ENCODE results near the gene CRYGN.

DNA sequence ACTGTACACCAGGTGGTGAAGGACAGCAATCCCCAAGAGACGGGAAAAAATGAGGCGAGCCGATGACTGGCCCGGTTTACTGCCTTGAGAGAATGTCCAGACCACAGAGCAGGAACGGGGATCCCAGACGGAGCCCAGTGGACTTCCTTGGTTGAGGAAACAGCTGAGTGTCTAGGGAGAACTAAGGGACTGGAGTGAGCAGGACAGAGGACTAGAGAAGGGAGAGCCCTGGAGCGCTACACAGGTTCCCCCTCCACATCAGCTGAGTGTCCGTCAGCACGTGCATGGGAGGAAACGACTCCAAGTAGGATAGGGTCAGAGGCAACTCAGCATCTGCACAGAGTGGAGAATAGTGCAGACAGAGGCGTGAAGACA, 23.0 kb downstream of the CRYGN start:
- TF ChIP-seq, protein P1, sequence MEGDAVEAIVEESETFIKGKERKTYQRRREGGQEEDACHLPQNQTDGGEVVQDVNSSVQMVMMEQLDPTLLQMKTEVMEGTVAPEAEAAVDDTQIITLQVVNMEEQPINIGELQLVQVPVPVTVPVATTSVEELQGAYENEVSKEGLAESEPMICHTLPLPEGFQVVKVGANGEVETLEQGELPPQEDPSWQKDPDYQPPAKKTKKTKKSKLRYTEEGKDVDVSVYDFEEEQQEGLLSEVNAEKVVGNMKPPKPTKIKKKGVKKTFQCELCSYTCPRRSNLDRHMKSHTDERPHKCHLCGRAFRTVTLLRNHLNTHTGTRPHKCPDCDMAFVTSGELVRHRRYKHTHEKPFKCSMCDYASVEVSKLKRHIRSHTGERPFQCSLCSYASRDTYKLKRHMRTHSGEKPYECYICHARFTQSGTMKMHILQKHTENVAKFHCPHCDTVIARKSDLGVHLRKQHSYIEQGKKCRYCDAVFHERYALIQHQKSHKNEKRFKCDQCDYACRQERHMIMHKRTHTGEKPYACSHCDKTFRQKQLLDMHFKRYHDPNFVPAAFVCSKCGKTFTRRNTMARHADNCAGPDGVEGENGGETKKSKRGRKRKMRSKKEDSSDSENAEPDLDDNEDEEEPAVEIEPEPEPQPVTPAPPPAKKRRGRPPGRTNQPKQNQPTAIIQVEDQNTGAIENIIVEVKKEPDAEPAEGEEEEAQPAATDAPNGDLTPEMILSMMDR (IDR thresholded peaks at IDR 0.05; ENCODE audit: insufficient read depth, low read length), result no peak
- TF ChIP-seq, protein P2, sequence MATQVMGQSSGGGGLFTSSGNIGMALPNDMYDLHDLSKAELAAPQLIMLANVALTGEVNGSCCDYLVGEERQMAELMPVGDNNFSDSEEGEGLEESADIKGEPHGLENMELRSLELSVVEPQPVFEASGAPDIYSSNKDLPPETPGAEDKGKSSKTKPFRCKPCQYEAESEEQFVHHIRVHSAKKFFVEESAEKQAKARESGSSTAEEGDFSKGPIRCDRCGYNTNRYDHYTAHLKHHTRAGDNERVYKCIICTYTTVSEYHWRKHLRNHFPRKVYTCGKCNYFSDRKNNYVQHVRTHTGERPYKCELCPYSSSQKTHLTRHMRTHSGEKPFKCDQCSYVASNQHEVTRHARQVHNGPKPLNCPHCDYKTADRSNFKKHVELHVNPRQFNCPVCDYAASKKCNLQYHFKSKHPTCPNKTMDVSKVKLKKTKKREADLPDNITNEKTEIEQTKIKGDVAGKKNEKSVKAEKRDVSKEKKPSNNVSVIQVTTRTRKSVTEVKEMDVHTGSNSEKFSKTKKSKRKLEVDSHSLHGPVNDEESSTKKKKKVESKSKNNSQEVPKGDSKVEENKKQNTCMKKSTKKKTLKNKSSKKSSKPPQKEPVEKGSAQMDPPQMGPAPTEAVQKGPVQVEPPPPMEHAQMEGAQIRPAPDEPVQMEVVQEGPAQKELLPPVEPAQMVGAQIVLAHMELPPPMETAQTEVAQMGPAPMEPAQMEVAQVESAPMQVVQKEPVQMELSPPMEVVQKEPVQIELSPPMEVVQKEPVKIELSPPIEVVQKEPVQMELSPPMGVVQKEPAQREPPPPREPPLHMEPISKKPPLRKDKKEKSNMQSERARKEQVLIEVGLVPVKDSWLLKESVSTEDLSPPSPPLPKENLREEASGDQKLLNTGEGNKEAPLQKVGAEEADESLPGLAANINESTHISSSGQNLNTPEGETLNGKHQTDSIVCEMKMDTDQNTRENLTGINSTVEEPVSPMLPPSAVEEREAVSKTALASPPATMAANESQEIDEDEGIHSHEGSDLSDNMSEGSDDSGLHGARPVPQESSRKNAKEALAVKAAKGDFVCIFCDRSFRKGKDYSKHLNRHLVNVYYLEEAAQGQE (IDR thresholded peaks at IDR 0.05; ENCODE audit: insufficient replicate concordance, low read depth), result no peak
- TF ChIP-seq POLR2AphosphoS5 (IDR thresholded peaks at IDR 0.05; ENCODE audit: low read depth), result no peak
- no peak for TF ChIP-seq SPI1 (IDR thresholded peaks at IDR 0.05; ENCODE audit: borderline replicate concordance, low read depth)

All from HL-60 (cell line).